HG03457 (cell line): ENCODE results near the gene SMIM20.
"Not testable (repeated sequence)": the region's sequence is repeated elsewhere in the genome, so short reads cannot be mapped to it uniquely, and the experiment has no call there.

Experiments
- ATAC-seq: cut with Tn5 transposase; IDR thresholded peaks from one replicate; pipeline ENCODE4 v1.9.1; 2021; ENCODE audit warnings: moderate number of reproducible peaks; ENCODE audit not compliant: unreplicated experiment

SMIM20 gene

GRCh38 chr4:25913851-25914669, at the start of gene SMIM20:
TSS of gene SMIM20 (plus strand) at chr4:25914220. CDS start at chr4:25914314, 94 bp downstream.
- ATAC-seq = peak; percentile 83

GRCh38 chr4:25865586-25865985, 48.4 kb upstream of the SMIM20 start:
- ATAC-seq = no peak

- ATAC-seq = not testable (repeated sequence)
Observed at GRCh38 chr4:25866401-25866800, 47.6 kb upstream of the SMIM20 start.

- ATAC-seq = no peak
Observed at GRCh38 chr4:25867781-25868294, 46.2 kb upstream of the SMIM20 start.

GRCh38 chr4:25870081-25870480, 43.9 kb upstream of the SMIM20 start:
- no peak for ATAC-seq

- ATAC-seq = no peak
Observed at GRCh38 chr4:25872851-25873631, 41.0 kb upstream of the SMIM20 start.

- ATAC-seq = no peak
Observed at GRCh38 chr4:25873632-25874129, 40.3 kb upstream of the SMIM20 start.

GRCh38 chr4:25874655-25875054, 39.4 kb upstream of the SMIM20 start:
- no peak for ATAC-seq

- ATAC-seq = no peak
Observed at GRCh38 chr4:25875281-25875745, 38.7 kb upstream of the SMIM20 start.

- no peak for ATAC-seq
Observed at GRCh38 chr4:25878676-25879075, 35.3 kb upstream of the SMIM20 start.

- no peak for ATAC-seq
Observed at GRCh38 chr4:25879091-25879584, 34.9 kb upstream of the SMIM20 start.

- no peak for ATAC-seq
Observed at GRCh38 chr4:25879587-25879986, 34.4 kb upstream of the SMIM20 start.

- peak; percentile 41 for ATAC-seq
Observed at GRCh38 chr4:25879991-25880651, 33.9 kb upstream of the SMIM20 start.

- no peak for ATAC-seq
Observed at GRCh38 chr4:25881193-25881592, 32.8 kb upstream of the SMIM20 start.

- ATAC-seq = no peak
Observed at GRCh38 chr4:25882226-25882625, 31.8 kb upstream of the SMIM20 start.

- no peak for ATAC-seq
Observed at GRCh38 chr4:25883565-25883964, 30.5 kb upstream of the SMIM20 start.

GRCh38 chr4:25884031-25884782, 29.8 kb upstream of the SMIM20 start:
- no peak for ATAC-seq

- no peak for ATAC-seq
Observed at GRCh38 chr4:25888781-25889180, 25.2 kb upstream of the SMIM20 start.

GRCh38 chr4:25889589-25890503, 24.2 kb upstream of the SMIM20 start:
- ATAC-seq = no peak
